Limb (tissue), 2 donors: ENCODE results near the gene SYNJ1.
"Not testable (repeated sequence)": the region's sequence is repeated elsewhere in the genome, so short reads cannot be mapped to it uniquely, and the experiment has no call there.

Experiments
- DNase-seq, 2 donors: peaks; one replicate each; pipeline ENCODE4 v3.0.0-alpha.2; 2016; ENCODE audit errors: extremely low spot score in 2 of 2

SYNJ1 gene, protein sequence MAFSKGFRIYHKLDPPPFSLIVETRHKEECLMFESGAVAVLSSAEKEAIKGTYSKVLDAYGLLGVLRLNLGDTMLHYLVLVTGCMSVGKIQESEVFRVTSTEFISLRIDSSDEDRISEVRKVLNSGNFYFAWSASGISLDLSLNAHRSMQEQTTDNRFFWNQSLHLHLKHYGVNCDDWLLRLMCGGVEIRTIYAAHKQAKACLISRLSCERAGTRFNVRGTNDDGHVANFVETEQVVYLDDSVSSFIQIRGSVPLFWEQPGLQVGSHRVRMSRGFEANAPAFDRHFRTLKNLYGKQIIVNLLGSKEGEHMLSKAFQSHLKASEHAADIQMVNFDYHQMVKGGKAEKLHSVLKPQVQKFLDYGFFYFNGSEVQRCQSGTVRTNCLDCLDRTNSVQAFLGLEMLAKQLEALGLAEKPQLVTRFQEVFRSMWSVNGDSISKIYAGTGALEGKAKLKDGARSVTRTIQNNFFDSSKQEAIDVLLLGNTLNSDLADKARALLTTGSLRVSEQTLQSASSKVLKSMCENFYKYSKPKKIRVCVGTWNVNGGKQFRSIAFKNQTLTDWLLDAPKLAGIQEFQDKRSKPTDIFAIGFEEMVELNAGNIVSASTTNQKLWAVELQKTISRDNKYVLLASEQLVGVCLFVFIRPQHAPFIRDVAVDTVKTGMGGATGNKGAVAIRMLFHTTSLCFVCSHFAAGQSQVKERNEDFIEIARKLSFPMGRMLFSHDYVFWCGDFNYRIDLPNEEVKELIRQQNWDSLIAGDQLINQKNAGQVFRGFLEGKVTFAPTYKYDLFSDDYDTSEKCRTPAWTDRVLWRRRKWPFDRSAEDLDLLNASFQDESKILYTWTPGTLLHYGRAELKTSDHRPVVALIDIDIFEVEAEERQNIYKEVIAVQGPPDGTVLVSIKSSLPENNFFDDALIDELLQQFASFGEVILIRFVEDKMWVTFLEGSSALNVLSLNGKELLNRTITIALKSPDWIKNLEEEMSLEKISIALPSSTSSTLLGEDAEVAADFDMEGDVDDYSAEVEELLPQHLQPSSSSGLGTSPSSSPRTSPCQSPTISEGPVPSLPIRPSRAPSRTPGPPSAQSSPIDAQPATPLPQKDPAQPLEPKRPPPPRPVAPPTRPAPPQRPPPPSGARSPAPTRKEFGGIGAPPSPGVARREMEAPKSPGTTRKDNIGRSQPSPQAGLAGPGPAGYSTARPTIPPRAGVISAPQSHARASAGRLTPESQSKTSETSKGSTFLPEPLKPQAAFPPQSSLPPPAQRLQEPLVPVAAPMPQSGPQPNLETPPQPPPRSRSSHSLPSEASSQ (N-terminal part only)

GRCh38 chr21:32727687-32728455 lies at the start of gene SYNJ1:
TSS of gene SYNJ1 (minus strand) at chr21:32728013. CDS start at chr21:32726895, 1,118 bp downstream.
- peak; percentile 94 to 97 for DNase-seq

GRCh38 chr21:32777269-32777668 lies 49.5 kb upstream of the SYNJ1 start:
- no peak for DNase-seq

- no peak for DNase-seq
Measured at GRCh38 chr21:32776743-32777142, 48.9 kb upstream of the SYNJ1 start.

- not testable (repeated sequence) for DNase-seq
Measured at GRCh38 chr21:32773048-32773344, 45.2 kb upstream of the SYNJ1 start.

GRCh38 chr21:32772281-32773047 lies 44.7 kb upstream of the SYNJ1 start:
- DNase-seq = peak in 1 of 2 donors; percentile 28

- peak; percentile 30 to 78 for DNase-seq
Measured at GRCh38 chr21:32770871-32771523, 43.2 kb upstream of the SYNJ1 start.

DNA sequence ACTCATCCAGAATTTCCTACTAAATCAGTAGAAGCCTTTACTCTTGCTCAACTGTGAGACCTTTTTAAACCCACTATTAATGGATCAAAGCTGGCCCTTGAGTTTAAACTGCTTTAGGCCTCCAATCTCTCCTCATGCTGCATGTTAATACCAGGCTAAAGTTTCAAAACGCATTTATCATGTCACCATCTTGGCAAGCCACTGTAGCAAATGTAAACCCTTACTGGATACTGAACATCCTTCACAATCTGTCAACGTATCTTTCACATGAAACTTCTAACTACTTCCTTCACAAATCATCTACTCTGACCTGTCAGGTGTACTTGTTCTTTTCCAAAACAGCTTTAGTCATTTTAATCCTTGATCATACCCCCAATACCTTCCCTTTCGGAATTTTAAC lies 40.7 kb upstream of the SYNJ1 start:
- DNase-seq = no peak

- no peak for DNase-seq
Measured at GRCh38 chr21:32765058-32765457, 37.2 kb upstream of the SYNJ1 start.

- no peak for DNase-seq
Measured at GRCh38 chr21:32764186-32764585, 36.4 kb upstream of the SYNJ1 start.

DNA sequence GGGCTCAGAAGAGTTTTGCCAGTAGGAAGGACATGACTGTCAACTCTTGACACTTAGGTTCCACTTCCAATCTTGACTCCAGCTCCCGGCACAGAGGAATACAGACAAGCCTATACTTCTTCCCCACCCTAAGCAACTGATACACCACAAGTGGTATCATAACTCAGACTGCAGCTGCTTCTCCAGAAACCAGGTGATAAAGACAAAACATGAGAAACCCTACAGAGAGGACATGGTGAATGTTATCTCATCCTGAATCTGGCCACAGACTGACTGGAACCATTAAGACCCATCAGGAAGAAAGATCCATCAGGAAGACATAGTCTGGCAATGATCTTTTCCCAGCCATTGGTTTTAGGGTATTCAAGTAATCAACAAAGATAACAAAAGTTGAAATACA lies 30.0 kb upstream of the SYNJ1 start:
- no peak for DNase-seq

GRCh38 chr21:32756096-32756495 lies 28.3 kb upstream of the SYNJ1 start:
- no peak for DNase-seq

DNA sequence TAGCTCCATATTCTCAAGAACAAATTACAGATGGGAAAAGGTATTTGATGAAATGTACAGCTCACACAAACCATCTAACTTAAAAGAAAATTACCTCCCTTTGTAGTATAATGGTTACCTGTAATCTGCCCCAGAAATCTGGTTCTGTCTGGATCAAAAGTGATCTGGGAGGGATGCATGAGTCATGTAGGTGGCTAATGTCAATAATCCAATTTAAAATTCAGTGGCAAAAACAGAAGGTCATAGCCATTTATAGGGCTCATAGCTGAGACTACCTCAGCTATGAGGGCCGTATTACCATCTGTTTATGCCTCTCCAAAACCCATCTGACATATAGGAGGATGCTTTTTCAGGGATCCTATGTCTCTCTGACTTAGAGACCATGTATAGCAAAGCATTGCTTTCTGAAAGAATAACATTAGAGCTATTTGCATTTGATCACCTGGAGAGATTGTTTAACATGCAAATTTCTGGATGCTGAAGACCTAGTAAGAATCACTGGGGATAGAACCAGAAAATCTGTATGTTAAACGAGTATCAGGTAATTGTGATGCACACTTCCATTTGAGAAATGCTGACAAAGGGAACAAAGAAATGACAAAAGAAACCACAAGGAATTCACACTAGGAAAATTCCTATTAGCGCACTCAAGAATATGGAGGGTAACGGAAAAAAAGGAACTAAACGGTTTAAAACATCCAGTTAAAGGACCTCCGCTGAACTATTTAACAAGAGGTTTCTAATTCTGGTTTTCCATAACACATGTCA lies 26.2 kb upstream of the SYNJ1 start:
- DNase-seq = no peak

- no peak for DNase-seq
Measured at GRCh38 chr21:32750405-32750804, 22.6 kb upstream of the SYNJ1 start.

DNA sequence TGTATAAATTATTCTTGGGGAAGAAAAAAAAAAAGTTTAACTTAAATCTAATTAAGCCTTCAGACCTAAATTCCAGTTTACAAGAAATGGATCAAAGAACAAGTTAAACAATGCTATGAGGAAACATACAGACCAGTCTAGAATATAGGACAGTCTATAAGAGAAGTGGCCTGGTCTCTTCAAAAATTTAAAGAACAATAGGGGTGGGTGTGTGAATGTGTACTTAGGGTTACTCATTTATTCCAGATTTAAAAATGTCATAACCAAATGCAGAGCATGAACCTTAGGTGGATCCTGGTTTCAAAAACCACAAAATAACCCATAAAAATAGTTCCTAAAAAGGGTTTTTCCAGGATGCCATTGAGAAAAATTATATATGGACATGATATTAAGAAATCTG lies 21.8 kb upstream of the SYNJ1 start:
- no peak for DNase-seq

DNA sequence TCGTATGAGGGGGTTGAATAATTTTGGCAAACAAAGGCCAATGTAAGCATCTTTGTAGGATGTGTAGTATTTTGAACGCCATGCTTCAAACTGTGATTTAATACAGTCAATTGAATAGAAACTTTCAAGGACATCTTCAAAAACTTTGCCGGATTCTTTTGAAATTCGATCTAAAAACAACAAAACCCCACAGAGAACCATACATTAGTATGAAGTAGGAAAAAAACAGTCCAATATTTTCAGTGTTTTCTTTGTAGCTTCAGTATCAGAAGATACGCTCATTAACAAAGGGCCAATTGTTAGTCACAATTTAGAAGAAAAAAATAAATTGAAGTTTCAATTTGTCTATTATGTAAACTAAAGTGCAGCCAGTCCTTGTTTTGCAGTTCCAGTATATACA lies 20.7 kb upstream of the SYNJ1 start:
- DNase-seq = no peak

DNA sequence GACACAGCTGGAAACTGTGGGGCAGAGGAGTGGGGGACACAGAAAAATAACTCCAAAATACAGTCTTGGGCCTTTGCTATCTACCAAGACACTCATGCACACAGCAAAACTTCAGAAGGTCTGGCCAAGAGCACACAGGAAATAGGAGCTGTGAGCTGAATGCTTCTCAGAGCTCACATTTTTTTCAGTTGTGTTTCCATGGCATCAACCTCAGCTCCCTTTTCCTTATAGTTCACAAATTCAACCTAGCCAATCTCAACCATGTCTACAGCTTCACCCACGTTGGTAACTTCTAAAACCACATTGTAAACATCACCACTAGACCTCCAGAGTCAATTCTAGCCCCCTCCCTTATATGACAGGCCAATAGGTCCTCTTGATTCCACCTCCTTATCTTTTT lies 19.6 kb upstream of the SYNJ1 start:
- DNase-seq = no peak

DNA sequence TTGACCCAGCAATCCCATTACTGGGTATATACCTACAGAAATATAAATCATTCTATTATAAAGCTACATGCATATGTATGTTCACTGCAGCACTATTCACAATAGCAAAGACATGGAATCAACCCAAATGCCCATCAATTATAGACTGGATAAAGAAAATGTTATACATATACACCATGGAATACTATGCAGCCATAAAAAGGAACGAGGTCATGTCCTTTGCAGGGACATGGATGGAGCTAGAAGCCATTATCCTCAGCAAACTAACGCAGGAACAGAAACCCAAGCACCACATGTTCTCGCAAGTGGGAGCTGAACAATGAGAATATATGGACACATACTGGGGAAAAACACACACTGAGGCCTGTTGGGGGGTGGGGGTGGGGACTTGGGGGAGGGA lies 18.9 kb upstream of the SYNJ1 start:
- DNase-seq = not testable (repeated sequence)

DNA sequence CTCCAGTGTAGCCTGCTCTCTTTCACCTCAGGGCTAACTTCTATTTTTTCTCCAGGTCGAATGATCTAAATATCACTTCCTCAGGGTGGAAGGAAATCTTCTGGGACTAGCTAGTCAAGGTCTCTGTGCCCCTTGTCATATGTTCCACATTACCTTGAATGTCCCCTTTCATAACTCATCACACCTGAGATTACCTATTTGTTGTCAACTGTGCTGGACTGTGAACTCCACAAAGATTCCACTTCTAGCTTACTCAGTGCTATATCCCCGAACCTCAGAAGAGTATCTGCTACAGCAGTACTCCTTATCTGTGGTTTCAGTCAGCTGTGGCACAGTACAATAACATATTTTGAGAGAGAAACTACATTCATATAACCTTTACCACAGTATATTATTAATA lies 14.6 kb upstream of the SYNJ1 start:
- no peak for DNase-seq

DNA sequence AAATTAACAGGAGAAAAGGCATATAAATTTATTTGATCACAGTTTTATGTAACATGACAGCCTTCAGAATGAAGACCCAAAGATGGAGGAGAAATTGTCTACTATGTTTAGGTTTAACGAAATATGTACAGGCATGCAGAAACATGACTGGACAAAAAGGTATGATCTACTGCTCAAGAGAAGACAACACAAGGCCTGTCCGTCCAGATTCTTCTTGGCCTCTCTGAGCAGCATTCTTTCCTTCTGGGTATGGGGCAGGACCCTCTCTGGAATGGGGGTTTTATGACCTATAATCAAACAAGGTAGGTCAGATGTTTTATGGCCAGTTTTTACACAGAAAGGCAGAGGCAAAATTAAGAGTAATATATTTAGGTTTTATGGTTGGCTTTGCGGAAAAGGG lies 13.5 kb upstream of the SYNJ1 start:
- DNase-seq = no peak
